Measurements from ENCODE around the gene IL17D. TPM values are rescaled to one million over a fixed set of nuclear protein-coding genes. Genes with fewer than 3 reads are reported as not detected.

IL17D gene
- total and polyA plus RNA-seq, 4 donors = 0.65 to 1.5 (median 0.97) TPM

- no peaks in the 10 kb centered on the region for H3K27me3 ChIP-seq (ENCODE audit: control insufficient read depth in 3 of 3, insufficient read depth in 3 of 3, low read length in 2 of 3)
- no peak overlapping the region for H3K9ac ChIP-seq (ENCODE audit: insufficient read depth in 1 of 2, low read length in 2 of 2)
- no peak overlapping the region for H3K4me3 ChIP-seq
- TF ChIP-seq CTCF (IDR thresholded peaks at IDR 0.05; ENCODE audit: control extremely low read depth, extremely low read depth) = no peak
- no peak overlapping the region for H3K27ac ChIP-seq (ENCODE audit: low read depth in 1 of 2, low read length in 1 of 2)
- DNase-seq (no peak), ATAC-seq (ENCODE audit: insufficient read depth, low FRiP score) (no peak)
- WGBS, 2 donors = 54 to 57% methylated on average over 4 of the region's 4 CpGs
- no peaks in the 10 kb centered on the region for H3K9me3 ChIP-seq (ENCODE audit: control insufficient read depth in 4 of 4, insufficient read depth in 3 of 4, low read length in 3 of 4)
- peaks cover 0 to 4% (median 0%) of the 10 kb centered on the region in 4 donors for H3K36me3 ChIP-seq (ENCODE audit: control insufficient read depth in 4 of 4, insufficient read depth in 4 of 4, low read length in 4 of 4)
- H3K4me1 ChIP-seq (ENCODE audit: control insufficient read depth in 5 of 5, insufficient read depth in 5 of 5, low read length in 5 of 5) = no peaks in the 10 kb centered on the region
These were observed 7.4 kb upstream of the IL17D start for GRCh38 chr13:20696073-20696472.

- DNase-seq (no peak), ATAC-seq (ENCODE audit: insufficient read depth, low FRiP score) (no peak)
- peaks cover 0 to 16% (median 0%) of the 10 kb centered on the region in 5 donors for H3K4me1 ChIP-seq (ENCODE audit: control insufficient read depth in 5 of 5, insufficient read depth in 5 of 5, low read length in 5 of 5)
- no peak overlapping the region for H3K4me3 ChIP-seq
- no peaks in the 10 kb centered on the region for H3K9me3 ChIP-seq (ENCODE audit: control insufficient read depth in 4 of 4, insufficient read depth in 3 of 4, low read length in 3 of 4)
- no peak overlapping the region for H3K27ac ChIP-seq (ENCODE audit: low read depth in 1 of 2, low read length in 1 of 2)
- TF ChIP-seq CTCF (IDR thresholded peaks at IDR 0.05; ENCODE audit: control extremely low read depth, extremely low read depth) = no peak
- no peak overlapping the region for H3K9ac ChIP-seq (ENCODE audit: insufficient read depth in 1 of 2, low read length in 2 of 2)
- no peaks in the 10 kb centered on the region for H3K27me3 ChIP-seq (ENCODE audit: control insufficient read depth in 3 of 3, insufficient read depth in 3 of 3, low read length in 2 of 3)
- H3K36me3 ChIP-seq (ENCODE audit: control insufficient read depth in 4 of 4, insufficient read depth in 4 of 4, low read length in 4 of 4) = no peaks in the 10 kb centered on the region
- WGBS, 2 donors = 95% methylated on average over 9 of the region's 9 CpGs
These were observed 3.8 kb upstream of the IL17D start for GRCh38 chr13:20699715-20700114.

- ATAC-seq (ENCODE audit: insufficient read depth, low FRiP score) = no peak
- no peak for TF ChIP-seq CTCF (IDR thresholded peaks at IDR 0.05; ENCODE audit: control extremely low read depth, extremely low read depth)
- 90 to 94% methylated on average over 6 of the region's 6 CpGs for WGBS, 2 donors
These were observed 3.2 kb upstream of the IL17D start for GRCh38 chr13:20700288-20700687.

DNA sequence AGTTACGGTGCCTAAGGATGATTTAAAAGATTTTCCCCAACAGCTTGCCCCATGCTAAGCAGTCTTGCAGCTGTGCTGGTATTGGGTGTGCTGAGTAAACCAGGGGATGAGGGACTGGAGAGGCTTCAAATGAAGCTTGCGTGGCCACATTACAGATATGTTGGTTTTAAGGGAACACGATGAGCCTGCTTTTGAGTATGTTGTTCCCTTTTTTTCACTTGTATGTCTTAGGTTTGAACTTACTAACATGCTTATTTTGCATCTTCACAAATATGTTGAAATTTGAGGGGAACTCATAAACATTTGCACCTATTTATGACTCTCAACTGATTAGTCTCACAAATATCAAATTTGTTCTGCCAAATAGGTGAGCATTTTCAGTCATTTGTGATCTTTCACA lies 2.0 kb upstream of the IL17D start:
- no peak overlapping the region for H3K27ac ChIP-seq (ENCODE audit: low read depth in 1 of 2, low read length in 1 of 2)
- no peaks in the 10 kb centered on the region for H3K27me3 ChIP-seq (ENCODE audit: control insufficient read depth in 3 of 3, insufficient read depth in 3 of 3, low read length in 2 of 3)
- TF ChIP-seq CTCF (IDR thresholded peaks at IDR 0.05; ENCODE audit: control extremely low read depth, extremely low read depth) = no peak
- no peaks in the 10 kb centered on the region for H3K36me3 ChIP-seq (ENCODE audit: control insufficient read depth in 4 of 4, insufficient read depth in 4 of 4, low read length in 4 of 4)
- WGBS, 2 donors = 88 to 94% methylated on average over 3 of the region's 3 CpGs
- no peaks in the 10 kb centered on the region for H3K9me3 ChIP-seq (ENCODE audit: control insufficient read depth in 4 of 4, insufficient read depth in 3 of 4, low read length in 3 of 4)
- ATAC-seq (ENCODE audit: insufficient read depth, low FRiP score) (no peak), DNase-seq (no peak)
- peaks cover 0 to 16% (median 0%) of the 10 kb centered on the region in 5 donors for H3K4me1 ChIP-seq (ENCODE audit: control insufficient read depth in 5 of 5, insufficient read depth in 5 of 5, low read length in 5 of 5)
- no peak overlapping the region for H3K9ac ChIP-seq (ENCODE audit: insufficient read depth in 1 of 2, low read length in 2 of 2)
- no peak overlapping the region for H3K4me3 ChIP-seq

More at GRCh38 chr13:20700288-20700687, 3.2 kb upstream of the IL17D start:
- Histone ChIP-seq H3K9ac (ENCODE audit: insufficient read depth in 1 of 2, low read length in 2 of 2) (no peak overlapping the region), H3K4me1 (ENCODE audit: control insufficient read depth in 5 of 5, insufficient read depth in 5 of 5, low read length in 5 of 5) (peaks cover 0 to 16% (median 0%) of the 10 kb centered on the region in 5 donors), H3K27ac (ENCODE audit: low read depth in 1 of 2, low read length in 1 of 2) (no peak overlapping the region), H3K27me3 (ENCODE audit: control insufficient read depth in 3 of 3, insufficient read depth in 3 of 3, low read length in 2 of 3) (no peaks in the 10 kb centered on the region), H3K36me3 (ENCODE audit: control insufficient read depth in 4 of 4, insufficient read depth in 4 of 4, low read length in 4 of 4) (no peaks in the 10 kb centered on the region), H3K4me3 (no peak overlapping the region), H3K9me3 (ENCODE audit: control insufficient read depth in 4 of 4, insufficient read depth in 3 of 4, low read length in 3 of 4) (no peaks in the 10 kb centered on the region)
- no peak for DNase-seq
